HG03175 (cell line): Measurements from ENCODE around the gene C16orf82.
"Not testable (repeated sequence)": the region's sequence is repeated elsewhere in the genome, so short reads cannot be mapped to it uniquely, and the experiment has no call there.

ENCODE experiments used
- ATAC-seq: cut with Tn5 transposase; IDR thresholded peaks from one replicate; pipeline ENCODE4 v1.9.1; 2021; ENCODE audit warnings: mild to moderate bottlenecking, moderate library complexity; ENCODE audit not compliant: unreplicated experiment

The C16orf82 gene

DNA sequence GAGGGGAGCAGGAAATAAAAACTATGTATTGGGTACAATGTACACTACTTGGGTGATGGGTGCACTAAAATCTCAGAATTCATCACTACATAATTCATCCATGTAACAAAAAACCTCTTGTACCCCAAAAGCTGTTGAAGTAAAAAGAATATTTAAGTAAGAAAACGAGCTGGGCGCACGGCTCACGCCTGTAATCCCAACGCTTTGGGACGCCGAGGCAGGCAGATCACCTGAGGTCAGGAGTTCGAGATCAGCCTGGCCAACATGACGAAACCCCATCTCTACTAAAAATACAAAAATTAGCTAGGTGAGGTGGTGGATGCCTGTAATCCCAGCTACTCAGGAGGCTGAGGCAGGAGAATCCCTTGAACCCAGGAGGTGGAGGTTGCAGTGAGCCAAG is 19.3 kb downstream of the C16orf82 start:
- not testable (repeated sequence) for ATAC-seq

GRCh38 chr16:27088216-27088615 is 21.5 kb downstream of the C16orf82 start:
- no peak for ATAC-seq

- no peak for ATAC-seq
These were observed 29.6 kb downstream of the C16orf82 start for GRCh38 chr16:27096375-27096774.

DNA sequence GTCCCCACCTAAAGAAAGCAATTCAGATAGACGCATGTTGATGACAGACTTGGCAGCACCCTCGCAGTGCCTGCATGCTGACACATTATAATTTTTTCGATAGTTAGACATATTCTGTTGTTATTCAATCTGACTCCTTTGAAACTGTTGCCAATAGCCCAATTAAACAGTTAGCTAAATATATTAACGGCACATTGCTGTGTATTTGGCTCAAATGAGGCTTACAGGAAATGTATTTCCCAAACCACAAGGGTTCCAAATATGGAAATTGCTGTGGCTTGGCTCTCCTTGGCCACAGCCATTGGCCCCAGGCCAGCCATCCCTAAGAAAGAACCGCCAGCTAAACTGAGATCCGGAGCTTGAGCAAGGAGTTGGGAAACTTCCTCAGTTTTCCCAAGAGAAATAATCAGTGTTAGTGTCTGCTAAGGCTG is 31.1 kb downstream of the C16orf82 start:
- no peak for ATAC-seq

GRCh38 chr16:27098366-27099049 is 31.8 kb downstream of the C16orf82 start:
- ATAC-seq, result no peak

DNA sequence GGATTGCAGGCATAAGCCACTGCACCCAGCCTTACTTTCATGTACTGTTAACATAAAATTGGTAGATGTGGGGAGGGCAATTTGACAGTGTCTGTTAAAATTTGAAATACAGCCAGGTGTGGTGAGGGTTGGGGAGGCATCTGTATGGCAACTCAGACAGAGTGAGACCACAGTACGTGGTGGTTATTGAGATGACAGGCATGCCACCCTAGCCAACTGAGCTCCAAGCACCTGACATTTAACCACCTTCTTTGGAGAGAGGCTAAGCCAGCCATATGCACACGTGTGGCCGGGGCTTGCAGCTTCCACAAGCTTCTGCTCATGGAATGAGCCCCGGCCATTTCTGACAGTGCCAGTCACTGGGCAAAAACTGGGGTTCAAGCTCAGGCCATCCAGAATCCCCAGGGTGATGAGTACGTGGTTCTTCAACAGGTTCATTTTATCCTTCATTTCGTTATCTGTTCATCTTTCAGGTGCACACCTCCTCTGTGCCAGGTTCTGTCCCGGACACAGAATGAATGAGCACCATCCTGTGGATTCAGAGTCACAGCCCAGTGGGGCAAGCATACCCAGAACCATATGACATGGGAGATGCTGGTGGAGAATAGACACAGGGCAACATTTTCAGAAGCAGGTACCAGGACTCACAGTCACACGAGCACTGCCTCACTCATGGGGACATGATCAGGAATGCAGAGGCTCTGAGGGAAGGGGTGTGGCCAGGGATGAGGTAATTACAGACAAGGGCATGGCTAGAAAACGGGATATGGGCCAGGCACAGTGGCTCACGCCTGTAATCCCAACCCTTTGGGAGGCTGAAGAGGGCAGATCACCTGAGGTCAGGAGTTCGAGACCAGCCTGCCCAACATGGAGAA is 36.2 kb downstream of the C16orf82 start:
- no peak for ATAC-seq

DNA sequence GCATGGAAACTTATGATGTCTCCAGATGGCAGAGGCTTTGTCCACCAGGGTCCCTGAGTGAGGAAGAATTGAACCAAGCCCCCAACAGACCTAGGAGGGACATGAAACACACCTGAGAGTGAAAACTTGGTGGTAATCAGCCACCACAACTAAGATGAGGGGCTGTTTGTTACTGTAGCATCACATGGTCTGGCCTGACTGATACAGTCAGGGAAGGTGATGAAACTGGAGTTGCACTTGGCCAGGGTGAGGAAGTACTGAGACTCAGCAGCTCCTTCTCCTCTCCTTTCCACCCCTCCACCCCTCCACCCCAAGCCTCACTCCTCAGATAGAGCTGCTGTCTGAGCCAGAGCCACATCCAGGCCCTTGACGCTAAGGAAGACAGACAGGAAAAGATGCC is 37.2 kb downstream of the C16orf82 start:
- no peak for ATAC-seq

DNA sequence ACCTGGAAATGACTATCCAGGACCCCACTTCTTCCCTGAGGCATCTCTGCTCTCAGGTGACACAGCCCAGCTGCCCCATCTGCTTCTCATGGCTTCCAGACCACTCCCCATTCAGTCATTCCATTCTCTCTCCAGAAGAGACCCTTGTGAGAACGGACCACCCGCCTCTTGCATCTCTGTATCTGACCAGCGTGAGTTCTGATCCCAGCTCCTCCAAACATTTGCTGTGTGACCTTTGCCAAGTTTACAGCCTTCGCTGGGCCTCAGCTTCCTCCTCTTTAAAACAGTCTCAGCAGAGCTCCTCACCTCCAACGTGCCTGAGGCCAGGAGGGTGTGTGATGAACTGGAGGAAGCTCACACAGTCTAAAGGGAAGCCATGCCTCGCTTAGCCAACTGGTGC is 39.6 kb downstream of the C16orf82 start:
- ATAC-seq, result no peak

DNA sequence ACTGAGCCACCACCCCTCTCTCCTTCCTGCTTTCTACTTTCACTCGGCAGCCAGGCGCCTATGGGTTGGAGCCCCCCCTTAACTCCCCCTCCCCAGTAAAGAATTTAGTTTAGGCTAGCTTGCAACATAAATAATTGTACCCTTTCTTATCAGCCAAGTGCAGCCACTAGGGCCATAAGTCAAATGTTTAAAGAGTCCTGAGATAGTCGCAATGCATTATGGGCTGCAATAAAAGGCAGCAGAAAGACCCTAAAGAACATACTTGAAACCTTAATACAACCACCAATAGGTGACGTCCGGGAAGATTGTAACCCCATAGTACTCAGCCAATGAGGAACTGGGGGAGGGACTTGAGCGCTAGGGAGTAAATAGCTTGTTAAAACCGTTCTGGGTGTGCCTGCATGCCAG is 40.5 kb downstream of the C16orf82 start:
- ATAC-seq, result no peak

DNA sequence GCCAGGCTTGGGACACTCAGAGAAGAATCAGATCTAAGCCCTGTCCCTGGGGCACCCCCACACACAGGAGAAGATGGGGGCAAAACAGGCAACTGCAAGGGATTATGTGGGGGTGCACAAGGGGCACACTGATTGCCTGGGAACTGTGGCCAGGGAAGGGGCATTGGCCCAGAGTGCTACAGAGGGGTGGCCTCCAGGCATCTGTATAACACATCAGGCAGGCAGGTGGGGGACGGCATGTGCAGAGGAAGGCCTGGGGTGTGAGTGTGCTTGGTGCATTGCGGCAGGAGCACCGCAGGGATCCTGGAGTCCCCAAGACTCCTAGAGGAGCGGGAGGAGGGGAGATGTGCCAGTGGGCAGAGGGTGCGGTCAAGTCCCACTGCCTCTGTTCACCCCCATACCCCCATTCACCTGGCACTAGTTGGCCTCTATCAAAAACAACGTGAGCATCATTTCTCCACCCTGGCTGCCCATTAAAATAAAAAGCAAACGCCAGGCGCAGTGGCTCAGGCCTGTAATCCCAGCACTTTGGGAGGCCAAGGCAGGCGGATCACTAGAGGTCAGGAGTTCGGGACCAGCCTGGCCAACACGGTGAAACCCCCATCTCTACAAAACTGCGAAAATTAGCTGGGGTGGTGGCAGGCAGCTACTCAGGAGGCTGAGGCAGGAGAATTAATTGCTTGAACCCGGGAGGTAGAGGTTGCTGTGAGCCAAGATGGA is 41.5 kb downstream of the C16orf82 start:
- ATAC-seq, result no peak

DNA sequence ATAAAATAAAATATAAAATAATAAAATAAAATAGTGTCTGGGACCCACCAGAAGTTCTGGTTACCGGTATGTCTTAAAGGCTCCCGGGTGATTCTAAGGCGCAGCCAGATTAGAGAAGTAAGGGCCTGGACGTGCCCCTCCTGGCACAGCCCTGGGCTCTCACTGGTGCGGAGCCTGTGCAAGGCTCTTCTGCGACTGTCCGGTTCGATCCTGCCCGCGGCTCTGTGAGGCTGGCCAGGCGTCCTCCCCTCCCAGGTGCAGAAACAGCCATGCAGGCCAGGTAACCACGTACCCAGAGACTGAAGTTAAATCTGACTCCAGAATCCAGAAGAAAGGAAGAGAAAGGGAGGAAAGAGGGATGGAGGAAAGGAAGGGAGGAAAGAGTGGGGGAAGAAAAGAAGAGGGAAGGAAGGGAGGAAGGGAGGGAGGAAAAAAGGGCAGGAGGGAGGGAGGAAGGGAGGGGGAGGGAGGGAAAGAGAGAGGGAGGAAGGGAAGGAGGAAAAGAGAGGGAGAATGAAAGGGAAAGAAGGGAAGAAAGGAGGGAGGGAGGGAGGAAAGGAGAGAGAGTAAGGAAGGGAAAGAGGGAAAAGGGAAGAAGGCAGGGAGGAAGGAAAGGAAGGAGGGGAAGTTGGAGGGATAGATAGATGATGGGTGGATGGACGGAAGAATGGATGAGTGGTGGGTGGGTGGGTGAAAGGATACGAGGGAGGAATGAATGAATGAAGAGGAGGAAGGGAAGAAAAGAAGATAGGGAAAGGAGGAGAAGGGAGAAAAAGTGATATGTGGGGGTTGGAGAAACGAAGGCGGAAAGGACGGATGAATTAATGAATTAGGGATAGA is 42.3 kb downstream of the C16orf82 start:
- no peak for ATAC-seq

- no peak for ATAC-seq
These were observed 43.2 kb downstream of the C16orf82 start for GRCh38 chr16:27109666-27110523.

GRCh38 chr16:27110524-27110896 is 43.8 kb downstream of the C16orf82 start:
- ATAC-seq, result no peak

DNA sequence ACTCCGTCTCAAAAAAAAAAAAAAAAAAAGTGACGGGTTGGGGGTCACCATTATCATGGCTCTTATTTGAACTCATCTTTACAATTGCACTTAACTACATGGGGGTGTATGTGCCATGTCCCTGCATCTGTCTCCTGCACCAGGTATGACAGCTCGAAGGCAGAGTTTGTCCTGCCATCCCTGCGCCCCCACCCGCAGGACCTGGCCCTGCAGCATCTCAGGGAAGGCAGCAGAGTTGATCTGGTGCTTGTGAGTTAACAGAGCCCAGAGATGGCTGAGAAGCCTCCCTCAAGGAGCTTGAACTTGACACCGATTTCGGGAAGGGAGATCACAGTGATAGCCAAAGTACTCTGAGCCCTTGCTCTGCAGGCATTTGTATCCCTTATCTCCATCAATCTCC is 44.8 kb downstream of the C16orf82 start:
- ATAC-seq, result no peak

DNA sequence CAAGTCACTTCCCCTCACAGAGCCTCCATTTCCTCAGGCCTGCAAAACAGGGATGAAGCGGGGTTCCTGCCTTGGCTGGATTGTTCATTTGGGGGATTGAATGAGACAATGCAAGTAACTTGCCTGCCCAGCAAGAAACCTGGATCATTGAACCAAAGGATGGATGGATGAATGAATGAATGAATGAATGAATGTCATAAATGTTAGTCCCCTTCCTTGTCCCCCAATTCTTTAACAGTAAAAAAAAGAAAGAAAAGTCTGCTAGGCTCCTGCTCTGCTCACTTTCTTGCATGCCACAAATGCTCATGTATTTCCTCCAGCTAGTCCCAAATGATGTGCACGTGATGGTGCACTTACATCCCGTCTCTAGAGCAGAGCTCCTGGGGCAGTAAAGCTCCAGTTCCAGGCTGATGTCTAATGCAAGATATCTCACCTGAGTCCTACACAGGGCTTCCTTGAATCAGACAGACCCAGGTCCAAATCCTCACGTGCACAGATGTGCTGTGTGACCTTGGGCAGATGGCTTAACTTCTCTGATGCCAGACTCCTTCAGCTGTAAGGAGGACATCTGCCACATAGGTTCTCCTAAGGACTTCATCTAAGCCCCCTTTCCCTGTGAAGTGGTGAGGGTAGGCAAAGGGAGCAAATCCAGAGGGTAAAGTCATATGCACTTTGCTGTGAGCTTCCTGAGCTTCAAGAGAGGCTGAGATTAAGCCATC is 45.5 kb downstream of the C16orf82 start:
- ATAC-seq, result no peak

GRCh38 chr16:27113341-27113841 is 46.7 kb downstream of the C16orf82 start:
- ATAC-seq, result peak; percentile 76

GRCh38 chr16:27114006-27114405 is 47.3 kb downstream of the C16orf82 start:
- ATAC-seq, result no peak

GRCh38 chr16:27118526-27118925 is 51.8 kb downstream of the C16orf82 start:
- ATAC-seq, result no peak
